CD4-positive, alpha-beta T cell treated with Interleukin-21 for 1 hour (primary cell): ENCODE data around the gene UCHL5.
"Not testable (repeated sequence)": the region's sequence is repeated elsewhere in the genome, so short reads cannot be mapped to it uniquely, and the experiment has no call there.

Experiments used
- DNase-seq: peaks from one replicate; pipeline ENCODE4 v3.0.0-alpha.2; 2020

UCHL5 gene

GRCh38 chr1:193009501-193009900, 49.7 kb downstream of the UCHL5 start:
- DNase-seq, result no peak

DNA sequence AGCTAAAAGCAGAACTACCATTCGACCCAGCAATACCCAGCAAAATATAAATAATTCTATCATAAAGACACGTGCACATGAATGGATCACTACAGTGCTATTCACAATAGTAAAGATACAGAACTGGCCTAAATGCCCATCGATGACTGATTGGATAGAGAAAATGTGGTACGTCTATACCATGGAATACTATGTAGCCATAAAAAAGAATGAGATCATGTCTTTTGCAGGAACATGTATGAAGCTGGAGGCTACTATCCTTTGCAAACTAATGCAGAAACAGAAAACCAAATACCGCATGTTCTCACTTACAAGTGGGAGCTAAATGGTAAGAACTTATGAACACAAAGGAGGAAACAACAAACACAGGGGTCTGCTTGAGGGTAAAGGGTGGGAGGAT, 53.4 kb downstream of the UCHL5 start:
- DNase-seq, result no peak

DNA sequence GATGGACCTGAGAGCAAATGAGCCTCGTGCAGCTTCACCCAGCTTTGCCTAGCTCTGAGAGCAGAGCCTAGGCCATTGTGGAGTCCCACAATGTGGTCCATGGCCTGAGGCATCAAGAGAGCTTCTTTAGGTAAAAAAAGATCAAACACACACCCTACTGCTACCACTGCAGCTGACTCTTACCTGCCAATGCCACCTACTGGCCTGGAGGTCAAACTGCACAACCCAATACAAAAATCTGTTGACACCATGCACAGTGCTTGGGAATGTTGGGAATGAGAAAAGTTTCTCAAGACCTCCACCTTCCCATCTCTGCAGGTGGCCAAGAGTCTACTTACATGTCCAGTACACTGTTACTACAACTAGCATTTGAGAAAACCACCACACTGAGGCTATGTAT, 60.6 kb downstream of the UCHL5 start:
- DNase-seq, result no peak

DNA sequence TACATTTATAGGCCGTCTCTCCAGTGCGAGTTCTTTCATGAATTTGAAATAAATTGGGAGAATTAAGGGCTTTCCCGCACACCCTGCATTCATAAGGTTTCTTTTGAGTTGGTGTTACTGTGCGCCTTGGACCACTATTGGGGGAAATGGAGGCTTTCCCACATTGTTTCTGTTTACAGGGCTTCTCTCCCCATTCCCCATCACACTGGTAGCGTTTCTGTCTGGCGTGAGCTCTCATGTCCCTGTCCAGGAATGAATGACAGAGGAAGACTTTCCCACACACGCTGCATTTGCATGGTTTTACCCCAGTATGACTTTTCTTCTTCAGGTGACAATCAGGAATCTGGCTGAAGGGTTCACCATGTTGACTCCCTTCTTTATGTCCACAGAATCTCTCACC, 65.0 kb downstream of the UCHL5 start:
- DNase-seq, result no peak

DNA sequence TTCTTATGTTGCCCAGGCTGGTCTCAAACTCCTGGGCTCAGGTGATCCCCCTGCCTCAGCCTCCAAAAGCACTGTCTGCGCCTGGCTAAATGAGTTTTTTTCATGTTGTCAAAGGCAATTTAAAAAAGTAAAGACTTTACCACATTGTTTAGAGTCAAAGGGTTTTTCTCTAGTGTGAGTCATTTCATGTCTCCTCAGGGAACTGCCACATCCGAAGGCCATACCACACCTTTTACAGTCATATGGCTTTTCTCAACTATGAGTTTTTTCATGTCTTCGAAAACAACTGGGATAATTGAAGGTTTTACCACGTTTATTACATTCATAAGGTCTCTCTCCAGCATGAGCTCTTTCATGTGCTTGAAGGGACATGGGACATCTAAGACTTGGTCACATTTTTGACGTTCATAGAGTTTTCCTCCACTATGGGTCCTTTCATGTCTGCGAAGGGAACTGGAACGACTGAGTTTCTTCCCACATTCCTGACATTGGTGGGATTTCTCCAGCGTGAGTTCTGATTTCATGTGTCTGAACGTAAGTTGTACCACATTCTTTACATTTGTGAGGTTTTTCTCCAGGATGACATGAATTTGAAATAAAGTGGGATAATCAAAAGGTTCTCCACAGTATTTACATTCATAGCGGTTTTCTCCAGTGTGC, 65.6 kb downstream of the UCHL5 start:
- DNase-seq, result no peak

DNA sequence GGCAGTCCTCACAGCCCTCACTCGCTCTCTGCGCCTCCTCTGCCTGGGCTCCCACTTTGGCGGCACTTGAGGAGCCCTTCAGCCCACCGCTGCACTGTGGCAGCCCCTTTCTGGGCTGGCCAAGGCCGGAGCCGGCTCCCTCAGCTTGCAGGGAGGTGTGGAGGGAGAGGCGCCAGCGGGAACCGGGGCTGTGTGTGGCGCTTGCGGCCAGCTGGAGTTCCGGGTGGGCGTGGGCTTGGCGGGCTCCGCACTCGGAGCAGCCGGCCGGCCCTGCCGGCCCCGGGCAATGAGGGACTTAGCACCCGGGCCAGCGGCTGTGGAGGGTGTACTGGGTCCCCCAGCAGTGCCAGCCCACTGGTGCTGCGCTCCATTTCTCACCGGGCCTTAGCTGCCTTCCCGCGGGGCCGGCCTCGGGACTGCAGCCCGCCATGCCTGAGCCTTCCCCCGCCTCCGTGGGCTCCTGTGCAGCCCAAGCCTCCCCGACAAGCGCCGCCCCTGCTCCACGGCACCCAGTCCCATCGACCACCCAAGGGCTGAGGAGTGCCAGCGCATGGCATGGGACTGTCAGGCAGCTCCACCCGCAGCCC, 72.3 kb downstream of the UCHL5 start:
- not testable (repeated sequence) for DNase-seq

DNA sequence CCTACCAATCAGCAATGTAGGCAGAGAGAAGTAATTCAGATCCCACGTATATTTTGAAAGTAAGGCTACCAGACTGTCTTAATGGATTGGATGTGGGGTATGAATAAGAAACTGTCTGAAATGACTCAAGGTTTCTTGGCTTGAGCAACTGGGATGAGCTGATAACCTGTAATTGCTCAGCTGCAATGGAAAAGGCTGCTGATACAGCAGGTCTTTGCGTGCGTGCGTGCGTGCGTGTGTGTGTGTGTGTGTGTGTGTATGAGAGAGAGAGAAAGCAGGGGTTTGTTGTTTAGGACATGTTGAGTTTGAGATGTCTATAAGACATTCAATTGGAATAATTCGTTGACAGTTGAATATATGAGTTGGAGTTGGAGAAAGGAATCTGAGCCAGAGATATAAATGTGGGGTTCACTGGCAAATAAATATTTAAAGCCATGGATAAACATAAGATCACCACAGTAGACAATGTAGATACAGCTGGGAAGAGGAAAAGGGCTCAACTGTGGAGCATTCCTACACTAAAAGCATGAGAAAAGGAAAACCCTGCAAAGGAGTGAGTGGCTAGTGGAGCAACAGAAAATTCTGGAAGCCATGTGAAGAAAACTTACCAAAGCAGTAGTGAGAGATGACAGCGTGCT, 72.9 kb downstream of the UCHL5 start:
- DNase-seq, result no peak

DNA sequence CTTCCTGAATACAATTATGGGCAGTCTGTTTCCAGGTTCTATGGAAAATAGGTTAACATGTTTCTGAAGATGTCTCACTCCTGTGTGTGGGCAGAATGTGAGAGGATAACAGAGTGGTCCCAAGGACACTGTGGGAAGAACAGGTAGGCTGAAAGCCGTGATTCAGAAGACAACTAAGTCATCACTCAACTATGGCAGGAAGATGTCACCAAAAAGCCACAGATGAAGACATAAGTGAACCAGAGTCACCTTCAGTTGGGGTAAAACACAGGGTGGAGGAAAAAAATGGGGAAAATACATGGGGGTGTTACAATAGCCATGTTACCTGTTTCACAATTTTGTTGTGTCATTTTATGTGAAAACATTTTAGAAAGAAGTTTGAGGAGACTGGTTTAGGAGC, 75.1 kb downstream of the UCHL5 start:
- no peak for DNase-seq

DNA sequence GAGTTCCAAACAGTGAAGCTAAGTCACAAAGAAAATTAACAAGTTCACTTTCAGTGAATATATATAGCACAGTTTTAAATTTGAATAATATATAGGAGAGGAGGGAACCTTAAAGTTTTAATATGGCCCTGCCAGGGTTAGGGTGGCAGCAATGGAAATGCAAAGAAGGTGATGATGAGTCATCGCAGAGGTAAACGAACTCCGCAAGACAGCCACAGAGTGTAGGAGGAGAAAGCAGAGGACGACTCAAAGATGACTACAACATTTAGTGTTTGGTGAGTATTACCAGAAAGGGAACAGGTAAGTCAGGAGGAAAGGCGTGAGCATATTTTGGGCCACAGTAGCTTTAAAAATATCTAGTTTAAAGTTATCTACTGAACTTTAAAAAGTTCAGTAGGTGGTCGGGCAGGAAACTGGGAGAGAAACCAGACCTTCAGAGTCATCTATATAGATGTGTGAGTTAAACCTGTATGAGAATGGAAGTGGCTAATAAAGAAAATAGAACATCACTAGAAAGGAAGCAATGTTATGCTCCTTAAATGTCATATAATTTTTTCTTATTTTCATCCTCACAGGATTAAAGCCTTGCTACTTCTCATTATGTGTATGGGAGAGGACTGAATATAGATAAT, 75.7 kb downstream of the UCHL5 start:
- no peak for DNase-seq

DNA sequence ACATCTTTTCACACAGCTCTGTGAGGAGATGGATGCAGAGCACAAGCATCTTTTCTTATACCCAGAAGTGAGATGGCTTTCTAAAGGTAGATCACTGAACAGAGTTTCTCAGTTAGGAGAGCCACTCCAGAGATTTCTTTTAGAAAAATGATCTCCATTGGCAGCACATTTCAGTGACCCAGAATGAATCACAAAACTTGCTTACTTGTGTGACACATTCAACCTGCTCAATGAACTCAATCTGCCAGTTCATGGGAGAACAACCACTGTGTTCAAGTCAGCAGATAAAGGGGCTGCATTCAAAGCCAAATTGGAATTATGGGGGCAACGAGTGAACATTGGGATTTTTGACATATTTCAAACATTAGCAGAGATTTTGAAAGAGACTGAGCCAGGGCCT, 78.3 kb downstream of the UCHL5 start:
- no peak for DNase-seq

GRCh38 chr1:192980334-192980733, 78.8 kb downstream of the UCHL5 start:
- not testable (repeated sequence) for DNase-seq

- no peak for DNase-seq
Measured at GRCh38 chr1:192979542-192979941, 79.6 kb downstream of the UCHL5 start.

DNA sequence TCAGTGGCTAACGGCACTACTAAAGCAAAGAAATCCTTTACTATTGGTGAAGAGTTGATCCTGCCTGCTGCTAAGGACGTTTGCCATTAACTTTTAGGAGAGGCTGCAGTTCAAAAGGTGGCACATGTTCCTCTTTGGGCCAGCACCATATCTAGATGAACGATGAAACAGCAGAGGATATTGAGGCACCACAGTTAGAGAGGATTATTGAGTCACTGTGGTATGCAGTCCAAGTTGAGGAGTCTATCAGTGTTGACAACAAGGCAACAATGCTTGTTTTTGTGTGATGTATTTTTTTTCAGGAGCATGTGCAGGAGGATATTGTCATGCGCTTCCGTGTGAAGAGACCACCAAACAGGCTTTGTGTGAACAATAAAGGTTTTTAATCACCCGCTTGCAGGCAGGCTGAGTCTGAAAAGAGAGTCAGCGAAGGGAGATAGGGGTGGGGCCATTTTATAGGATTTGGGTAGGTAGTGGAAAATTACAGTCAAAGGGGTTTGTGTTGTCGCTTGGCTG, 80.9 kb downstream of the UCHL5 start:
- DNase-seq, result no peak

GRCh38 chr1:192977089-192977706, 82.0 kb downstream of the UCHL5 start:
- DNase-seq, result no peak

GRCh38 chr1:192976576-192976975, 82.6 kb downstream of the UCHL5 start:
- DNase-seq, result no peak

DNA sequence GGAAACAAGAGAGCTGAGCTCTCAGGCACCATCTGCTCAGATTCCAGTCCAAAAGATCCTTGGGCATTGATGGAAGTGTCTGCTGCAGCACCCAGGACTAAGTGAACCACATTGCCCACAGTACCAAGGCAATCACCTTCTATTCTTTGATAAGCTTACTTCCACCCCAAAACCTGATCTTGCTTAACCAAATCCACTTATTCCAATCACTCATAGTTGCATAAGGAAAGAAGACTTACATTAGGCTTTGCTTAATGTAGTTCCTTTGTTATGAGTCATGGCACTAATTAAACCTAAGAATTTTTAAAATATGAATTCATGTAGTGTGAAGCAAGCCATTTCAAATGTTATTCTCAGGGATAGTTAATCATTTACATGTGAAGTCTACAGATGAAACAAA, 84.5 kb downstream of the UCHL5 start:
- no peak for DNase-seq

GRCh38 chr1:192973988-192974387, 85.2 kb downstream of the UCHL5 start:
- no peak for DNase-seq

- no peak for DNase-seq
Measured at GRCh38 chr1:192973202-192973601, 86.0 kb downstream of the UCHL5 start.

DNA sequence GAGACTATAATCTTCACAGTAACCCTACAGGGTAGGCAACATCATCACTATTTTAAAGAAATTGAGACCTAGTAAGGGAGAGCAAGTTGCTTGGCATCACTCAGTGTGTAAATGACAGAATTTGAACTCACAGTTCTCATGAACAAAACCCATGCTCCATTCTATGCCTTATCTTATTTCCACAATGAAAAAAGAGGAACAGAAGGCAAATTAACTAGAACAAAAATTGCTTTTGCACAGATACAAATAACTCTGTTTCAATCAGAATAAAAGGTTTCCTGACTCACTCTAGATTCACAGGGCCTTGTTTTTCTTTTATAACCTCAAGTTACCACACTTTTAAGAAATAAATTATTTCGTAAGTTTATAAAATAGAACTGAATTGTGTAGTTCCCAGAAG, 90.1 kb downstream of the UCHL5 start:
- DNase-seq, result no peak

GRCh38 chr1:192968323-192968722, 90.8 kb downstream of the UCHL5 start:
- no peak for DNase-seq

DNA sequence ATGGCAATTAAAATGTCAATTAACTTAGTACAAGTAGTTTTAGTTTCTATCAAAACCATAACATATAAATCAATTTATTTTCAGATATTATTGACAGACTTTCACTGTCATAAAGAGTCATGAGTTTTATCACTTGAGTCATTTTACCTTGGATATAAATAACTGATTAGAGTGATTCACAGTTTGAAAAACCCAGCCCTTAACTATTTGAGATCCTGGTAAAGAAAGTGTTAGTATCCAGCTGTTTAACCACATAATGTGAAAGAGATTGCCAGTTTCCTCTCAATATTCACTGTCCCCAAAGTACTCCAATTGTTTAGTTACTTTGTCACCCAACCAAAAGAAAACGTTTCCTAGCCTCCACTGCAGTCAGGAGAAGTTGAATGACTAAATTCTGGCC, 91.3 kb downstream of the UCHL5 start:
- DNase-seq, result no peak

GRCh38 chr1:192967211-192967877, 91.8 kb downstream of the UCHL5 start:
- no peak for DNase-seq

- no peak for DNase-seq
Measured at GRCh38 chr1:192966073-192966472, 93.1 kb downstream of the UCHL5 start.
